GM19395 (cell line): ENCODE measurements around the gene CHTF18.

Source experiments
- ATAC-seq: cut with Tn5 transposase; IDR thresholded peaks from one replicate; pipeline ENCODE4 v1.9.1; 2021; ENCODE audit warnings: mild to moderate bottlenecking, moderate library complexity; ENCODE audit not compliant: unreplicated experiment

The CHTF18 gene

DNA sequence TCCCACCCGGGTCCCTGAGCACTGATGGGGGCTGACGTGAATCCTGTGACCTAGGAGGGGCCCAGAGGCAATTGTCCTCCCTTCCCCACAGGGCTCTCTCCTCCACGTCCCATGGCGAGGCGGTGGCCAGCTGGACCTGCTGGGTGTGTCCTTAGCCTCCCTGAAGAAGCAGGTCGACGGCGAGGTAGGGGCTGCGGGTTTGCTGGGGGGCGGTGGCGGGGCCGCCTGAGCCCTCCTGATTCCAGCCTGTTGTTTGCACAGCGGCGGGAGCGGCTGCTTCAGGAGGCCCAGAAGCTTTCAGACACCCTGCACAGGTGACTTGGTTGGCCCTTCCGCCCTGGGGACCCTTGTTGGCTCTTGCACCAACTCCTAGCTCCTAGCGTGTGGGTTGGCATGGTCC, 1.7 kb downstream of the CHTF18 start:
- no peak for ATAC-seq

DNA sequence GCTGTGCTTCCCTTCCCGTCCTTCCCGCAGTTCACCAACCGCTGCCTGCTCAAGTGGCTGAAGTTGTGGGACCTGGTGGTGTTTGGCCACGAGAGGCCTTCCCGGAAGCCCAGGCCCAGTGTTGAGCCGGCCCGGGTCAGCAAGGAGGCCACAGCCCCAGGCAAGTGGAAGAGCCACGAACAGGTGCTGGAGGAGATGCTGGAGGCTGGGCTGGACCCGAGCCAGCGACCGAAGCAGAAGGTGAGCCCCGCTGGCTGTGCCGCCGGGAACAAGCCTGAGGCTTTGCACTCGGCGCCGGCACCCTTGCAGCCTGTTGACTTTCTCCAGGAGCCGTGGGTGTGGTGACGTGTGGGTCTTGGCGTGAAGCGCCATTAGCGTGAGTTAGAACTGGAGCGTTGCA, 2.7 kb downstream of the CHTF18 start:
- ATAC-seq, result no peak

DNA sequence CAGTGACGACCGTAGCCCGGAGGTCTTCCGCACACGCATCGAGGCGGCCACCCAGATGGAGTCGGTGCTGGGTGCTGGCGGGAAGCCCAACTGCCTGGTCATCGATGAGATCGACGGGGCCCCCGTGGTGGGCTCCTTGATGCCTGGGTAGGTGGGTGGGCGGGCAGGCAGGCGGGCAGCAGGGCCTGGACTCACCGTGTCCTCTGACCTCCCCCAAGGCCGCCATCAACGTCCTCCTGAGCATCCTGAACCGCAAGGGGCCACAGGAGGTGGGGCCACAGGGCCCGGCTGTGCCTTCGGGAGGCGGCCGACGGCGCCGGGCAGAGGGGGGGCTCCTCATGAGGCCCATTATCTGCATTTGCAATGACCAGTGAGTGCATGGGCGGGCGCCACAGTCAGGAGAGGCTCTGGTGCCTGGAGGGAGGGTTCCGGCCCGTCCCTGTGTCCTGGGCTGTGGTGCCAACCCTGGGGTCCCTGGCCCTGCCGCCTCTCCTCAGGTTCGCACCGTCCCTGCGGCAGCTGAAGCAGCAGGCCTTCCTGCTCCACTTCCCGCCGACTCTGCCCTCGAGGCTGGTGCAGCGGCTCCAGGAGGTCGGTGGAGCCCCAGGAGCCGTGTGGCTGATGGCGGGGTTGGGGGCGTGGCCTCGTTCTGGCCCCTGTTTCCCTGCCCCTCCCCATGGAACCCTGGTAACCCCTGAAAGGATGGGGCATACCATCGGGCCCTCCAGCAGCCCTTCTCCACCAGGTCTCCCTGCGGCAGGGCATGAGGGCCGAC, 4.0 kb downstream of the CHTF18 start:
- ATAC-seq, result no peak

DNA sequence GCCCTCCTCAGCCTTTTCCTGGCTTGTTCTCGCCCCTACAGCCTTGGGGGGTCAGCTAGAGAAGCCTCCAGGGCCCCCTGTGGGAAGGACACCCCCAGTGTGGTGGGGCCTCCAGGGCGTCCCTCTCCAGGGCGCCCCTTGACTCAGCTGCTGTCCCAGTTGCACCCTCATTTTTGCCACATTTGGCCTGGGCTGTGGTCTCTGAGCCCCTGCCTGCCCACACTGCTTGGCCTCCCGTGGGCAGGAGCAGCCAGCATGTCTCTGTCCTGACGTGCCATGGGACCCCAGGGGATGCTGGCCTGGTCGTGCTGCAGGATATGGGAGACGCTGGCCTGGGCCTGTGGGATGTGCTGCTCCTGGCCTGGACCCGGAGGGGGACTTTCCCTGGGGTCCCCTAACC, 5.0 kb downstream of the CHTF18 start:
- ATAC-seq, result no peak

DNA sequence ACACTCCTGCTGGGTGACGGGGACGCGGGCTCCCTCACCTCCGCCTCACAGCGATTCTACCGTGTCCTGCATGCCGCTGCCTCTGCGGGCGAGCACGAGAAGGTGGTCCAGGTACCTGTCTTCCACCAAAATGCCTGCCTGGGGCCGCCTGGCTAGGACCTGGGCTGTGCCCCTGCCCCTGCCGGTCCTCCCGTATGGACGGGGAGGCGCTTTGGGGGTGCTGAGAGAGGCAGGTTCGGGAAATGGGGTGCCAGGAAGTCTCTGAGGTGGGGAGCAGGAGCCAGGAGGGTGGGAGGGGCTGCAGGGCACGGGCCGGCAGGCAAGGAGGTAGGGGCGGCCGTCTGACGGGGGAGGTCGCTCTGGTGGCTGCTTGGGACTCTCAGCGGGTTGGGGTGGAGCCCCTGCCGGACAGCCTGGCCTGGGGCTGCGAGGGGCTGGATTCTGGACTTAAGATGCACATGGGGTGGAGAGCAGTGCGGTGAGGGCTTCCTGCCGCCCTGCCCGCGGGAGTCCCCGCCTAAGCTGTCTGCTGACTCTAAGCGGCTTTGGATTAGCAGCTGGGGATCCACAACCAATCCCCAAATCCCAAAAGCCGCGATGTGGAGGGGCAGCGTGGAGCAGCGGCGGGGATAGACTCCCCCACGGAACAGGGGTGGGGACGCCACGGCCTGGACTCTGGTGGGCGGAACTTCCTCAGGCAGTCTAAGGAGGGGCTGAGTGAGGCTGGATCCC, 5.8 kb downstream of the CHTF18 start:
- no peak for ATAC-seq

DNA sequence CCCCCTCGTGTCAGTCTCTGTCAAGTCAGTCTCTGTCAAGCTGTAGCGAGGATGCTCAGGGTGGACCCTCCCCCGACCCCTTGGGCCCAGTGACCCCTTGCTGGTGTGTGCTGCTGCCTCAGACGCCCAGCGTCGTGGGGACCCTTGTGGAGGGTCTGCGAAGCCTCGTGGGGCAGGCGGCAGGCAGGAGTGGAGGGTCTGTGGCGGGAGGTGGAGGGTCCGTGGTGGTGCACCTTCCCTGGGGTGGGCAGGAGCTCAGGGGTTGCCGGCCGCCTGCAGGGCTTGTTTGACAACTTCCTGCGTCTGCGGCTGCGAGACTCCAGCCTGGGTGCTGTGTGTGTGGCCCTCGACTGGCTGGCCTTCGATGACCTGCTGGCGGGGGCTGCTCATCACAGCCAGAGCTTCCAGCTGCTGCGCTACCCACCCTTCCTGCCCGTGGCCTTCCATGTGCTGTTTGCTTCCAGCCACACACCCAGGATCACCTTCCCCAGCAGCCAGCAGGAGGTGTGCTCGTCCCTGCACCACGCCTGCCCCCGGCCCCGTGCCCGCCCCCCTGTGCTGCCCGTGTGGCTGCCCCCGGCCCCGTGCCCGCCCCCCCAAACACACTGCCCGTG, 6.5 kb downstream of the CHTF18 start:
- ATAC-seq, result no peak

DNA sequence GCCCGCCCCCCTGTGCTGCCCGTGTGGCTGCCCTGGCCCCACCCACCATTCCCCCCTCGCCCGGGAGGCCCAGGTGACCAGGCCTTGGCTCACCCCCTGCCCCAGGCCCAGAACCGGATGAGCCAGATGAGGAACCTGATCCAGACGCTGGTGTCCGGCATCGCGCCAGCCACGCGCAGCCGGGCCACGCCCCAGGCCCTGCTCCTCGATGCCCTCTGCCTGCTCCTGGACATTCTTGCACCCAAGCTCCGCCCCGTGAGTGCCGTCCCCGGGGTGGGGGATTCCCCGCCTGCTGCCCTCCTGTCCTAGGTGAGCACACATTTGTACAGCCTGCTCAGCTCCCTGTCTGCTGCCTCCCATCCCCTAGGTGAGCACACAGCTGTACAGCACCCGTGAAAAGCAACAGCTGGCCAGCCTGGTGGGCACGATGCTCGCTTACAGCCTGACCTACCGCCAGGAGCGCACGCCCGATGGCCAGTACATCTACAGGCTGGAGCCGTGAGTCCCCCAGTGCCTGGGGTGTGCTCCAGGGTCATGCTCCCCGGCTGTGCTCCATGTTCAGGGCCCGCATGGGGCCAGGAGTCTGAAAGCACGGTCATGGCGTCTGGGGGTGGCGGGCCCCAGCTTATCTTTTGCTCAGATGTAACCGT, 7.3 kb downstream of the CHTF18 start:
- ATAC-seq, result no peak

DNA sequence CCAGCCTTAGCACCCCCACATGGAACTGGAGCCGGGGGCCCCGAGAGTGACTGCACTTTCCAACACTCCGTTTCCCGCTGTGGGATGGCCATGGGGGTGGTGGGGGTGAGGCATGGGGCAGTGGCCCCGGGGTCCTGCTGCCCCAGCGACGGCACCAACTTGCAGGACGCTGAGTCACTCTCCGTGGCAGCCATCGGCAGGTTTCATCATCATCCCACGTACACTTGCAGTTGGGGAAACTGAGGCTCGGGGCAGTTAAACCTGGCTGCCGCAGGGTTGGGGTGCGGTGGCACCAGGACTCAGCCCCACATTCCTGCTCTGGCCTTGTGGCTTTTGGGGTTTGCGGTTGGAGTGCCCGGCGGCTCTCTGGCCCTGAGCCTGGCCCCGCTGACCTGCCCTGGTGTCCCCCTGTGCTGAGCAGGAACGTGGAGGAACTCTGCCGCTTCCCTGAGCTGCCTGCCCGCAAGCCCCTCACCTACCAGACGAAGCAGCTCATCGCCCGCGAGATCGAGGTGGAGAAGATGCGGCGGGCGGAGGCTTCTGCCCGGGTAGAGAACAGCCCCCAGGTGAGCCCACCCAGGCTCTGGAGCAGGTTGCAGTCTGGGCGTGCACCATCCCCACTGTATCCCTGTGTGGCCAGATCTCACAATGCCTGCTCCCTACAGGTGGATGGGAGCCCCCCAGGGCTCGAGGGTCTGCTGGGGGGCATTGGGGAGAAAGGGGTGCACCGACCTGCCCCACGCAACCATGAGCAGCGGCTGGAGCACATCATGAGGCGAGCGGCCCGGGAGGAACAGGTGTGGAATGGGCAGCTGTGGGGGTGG, 8.1 kb downstream of the CHTF18 start:
- no peak for ATAC-seq

DNA sequence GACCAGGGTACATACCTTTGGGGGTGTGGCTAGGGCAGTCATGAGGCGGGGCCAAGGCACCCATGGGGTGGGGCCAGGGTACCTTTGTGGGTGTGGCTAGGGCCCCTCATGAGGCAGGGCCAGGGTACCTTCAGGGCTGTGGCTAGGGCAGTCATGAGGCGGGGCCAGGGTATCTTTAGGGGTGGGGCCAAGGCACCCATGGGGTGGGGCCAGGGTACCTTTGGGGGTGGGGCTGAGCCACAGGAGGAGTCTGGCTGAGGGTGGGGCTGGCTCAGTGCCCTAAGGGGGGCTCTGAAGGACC, 8.7 kb downstream of the CHTF18 start:
- no peak for ATAC-seq

DNA sequence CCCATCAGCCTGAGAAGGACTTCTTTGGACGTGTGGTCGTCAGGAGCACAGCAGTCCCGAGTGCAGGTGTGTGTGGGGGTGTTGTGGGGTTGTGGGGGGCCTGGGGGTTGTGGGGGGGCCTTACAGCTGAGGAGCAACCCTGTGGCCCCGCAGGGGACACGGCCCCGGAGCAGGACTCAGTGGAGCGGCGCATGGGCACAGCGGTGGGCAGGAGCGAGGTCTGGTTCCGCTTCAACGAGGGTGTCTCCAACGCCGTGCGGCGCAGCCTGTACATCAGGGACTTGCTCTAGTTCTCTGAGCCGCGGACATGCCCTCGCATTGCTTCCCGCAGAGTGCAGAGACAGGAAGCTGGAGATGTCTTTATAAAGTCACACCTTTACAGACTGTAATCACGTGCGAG, 9.3 kb downstream of the CHTF18 start:
- ATAC-seq, result no peak

DNA sequence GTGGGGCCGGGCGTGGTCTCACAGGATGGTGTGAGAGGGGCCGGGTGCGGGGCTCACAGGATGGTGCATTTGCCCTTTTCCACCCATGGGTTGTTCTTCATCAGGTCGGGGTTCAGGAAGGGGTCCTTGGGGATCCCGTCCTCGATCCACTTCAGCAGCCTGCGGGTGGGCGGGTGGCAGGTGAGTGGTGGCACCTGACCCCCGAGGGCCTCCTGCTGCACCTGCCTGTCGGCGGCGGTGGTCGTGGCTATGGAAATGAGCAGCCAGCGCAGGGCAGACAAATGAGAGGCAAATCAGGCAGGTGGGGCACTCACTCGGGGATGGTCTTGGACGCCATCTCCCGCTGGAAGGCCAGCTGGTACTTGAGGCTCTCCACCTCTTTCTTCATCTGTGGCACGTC, 10.2 kb downstream of the CHTF18 start:
- ATAC-seq, result no peak

DNA sequence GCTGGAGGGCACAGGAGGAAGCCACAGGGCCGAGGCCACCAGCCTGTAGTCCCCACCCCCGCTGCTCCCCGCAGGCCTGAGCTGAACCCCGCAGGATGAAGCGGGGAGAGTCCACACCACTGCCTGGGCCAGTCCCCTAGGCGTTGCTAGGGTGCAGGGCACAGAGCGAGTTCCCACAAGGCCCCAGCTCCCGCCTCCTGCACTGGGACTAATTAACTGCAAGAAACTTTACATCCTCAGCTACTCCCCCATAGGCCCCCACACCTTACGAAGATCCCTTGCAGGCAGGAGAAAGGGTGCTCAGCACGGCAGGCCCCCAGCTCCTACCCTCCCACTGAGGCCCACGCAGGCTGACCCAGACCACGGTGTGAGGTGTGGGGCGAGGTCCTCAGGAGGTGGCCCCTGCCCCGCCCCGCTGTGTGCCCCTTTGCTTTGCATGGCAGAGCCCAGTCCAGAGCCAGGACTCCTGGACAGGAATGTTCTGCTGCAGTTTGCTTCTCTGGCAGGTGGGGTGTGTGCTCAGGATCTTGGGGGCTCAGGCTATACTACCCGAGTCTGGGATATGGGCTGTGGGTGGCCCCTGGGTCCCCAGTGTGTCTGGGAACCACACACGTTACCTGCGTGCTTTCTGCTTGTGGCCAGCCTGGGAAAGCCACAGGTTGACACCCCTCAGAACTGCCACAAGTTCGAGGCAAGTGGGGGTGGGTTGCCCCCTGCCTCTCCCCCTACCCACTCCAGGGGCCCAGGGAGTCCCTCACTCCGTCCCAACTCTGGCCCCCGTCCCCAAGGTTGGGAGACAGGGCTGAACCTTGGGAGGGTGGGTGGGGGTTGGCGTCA, 10.9 kb downstream of the CHTF18 start:
- no peak for ATAC-seq

DNA sequence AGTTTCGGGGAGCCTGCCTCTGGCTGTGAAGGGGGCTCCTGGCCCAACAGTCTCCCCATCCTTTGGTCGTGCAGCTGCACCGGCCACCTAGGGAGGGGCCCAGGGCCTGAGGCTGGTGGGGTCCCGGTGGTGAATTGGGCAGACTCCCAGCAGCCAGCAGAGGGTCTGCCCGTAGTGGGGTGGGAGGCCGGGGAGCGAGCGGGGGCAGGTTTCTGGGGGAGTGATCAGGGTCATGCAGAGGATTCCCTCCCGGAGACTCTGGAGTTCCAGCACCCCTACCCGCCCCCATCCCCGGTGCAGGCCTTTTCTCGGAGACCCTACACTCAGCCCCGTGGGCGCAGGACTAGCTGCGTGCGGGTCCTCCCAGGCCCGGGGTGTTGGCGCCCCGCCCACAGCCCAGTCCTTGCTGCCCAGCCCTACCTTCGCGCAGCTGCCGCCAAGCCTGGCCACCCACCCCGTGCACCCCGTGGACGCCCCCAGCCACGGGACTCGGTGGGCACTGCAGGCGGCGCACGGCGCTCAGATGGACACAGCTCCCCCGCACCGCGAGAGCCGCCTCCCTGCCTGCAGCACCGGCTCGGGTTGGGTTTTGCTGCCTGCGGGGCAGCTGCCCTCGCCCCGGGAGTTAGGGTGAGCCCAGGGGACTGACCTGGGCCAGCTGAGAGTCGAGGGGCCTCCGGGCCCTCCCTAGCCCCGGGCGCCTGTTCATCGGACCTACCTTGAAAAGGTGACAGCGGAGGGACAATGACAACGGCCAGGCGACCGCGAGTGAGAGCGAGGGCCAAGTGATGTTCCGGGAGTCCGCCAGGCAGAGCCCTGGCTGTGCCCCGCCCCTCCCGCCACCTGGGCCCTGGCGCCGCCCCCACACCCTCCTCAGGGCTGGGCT, 11.8 kb downstream of the CHTF18 start, which contains the start of gene GNG13:
GNG13 (minus strand) TSS at position 787 of the 886 bp plus-strand sequence. CDS start 1,657 bp downstream, outside the sequence.
- no peak for ATAC-seq

DNA sequence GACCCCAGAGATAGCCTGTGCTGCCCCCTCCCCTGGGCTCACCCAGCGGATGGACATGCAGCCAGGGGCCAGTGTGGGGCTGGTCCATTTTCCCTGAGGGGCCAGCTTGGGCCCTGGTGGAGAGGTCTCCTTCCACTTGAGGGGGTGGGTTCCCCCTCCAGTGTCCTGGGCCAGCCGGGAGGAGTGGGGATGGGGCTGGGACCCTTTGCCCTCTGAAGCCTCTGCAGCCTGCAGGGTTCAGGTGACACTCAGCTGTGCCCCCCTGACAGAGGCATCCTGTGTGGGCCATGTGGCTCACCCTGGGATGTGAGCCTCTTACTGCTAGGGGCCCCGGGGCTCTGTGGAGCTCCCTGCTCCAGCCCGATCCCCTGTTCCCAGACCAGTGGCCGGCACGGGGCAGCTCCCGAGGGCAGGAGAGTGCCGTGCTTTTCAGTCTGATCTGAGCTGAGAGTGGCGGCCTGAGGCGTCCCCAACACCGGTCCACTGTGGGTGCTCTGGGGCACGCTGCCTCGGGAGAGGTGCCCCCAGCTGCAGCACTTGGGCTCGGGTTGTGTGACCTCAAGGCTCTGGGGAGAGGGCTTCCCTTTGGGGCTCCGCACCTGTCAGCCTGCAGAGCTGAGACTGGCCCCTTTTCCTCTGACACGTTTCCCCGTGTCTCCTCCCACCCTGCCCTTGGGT, 12.6 kb downstream of the CHTF18 start:
- ATAC-seq, result no peak

DNA sequence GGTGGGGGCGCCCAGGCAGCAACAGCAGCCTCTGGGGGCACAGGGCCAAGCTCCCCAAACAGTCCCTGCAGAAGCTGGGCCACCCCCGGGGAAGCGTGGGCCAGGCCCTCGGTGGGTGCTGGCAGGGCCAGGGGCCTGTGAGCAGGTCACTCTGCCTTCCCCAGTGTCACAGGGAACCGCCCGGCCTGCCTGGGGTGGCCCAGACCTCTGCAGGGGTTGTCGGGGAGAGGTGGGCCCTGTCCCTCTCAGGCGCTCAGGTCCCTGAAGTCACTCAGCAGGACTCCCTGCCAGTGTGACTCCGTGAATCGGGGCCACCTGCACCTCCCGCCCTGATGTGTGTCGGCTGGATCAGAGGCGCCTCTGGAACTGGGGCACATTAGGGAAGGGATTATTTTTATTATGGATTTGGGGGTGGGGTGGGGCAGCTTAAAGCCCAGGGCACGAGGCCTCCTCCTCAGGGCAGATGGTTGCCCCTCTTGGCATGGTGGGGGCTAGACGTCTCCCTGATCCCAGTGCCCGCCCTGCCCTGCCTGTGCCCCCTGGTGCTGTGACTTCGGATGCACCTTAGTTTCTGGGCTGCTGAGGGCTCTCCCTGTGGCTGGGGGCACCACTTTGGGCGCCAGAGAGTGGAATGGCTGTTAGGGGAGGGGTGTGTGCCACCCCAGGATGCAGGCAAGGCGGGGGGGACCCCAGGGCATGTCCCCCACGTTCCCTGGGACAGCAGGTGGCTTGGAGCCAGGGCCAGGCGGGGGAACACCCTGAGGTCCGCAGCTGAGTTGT, 13.4 kb downstream of the CHTF18 start:
- no peak for ATAC-seq

DNA sequence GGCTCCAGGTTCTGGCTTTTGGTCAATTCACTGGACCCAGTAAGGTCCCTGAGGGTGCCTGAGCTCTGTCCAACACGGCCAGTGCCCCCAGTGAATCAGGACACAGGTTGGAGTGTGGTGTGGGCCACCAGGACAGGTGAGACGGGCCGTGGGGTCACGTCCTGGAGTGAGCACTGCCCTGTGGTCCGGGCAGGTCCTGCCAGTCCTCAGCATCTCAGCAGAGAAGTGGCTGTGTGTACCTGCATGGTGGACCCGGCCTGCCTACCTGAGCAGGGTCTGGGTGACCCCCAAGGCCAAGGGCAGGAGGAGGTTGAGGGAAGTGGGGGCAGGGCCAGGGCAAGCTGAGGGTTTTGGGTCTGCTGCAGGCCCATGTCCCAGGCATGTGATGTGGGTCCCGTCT, 14.0 kb downstream of the CHTF18 start:
- ATAC-seq, result no peak

DNA sequence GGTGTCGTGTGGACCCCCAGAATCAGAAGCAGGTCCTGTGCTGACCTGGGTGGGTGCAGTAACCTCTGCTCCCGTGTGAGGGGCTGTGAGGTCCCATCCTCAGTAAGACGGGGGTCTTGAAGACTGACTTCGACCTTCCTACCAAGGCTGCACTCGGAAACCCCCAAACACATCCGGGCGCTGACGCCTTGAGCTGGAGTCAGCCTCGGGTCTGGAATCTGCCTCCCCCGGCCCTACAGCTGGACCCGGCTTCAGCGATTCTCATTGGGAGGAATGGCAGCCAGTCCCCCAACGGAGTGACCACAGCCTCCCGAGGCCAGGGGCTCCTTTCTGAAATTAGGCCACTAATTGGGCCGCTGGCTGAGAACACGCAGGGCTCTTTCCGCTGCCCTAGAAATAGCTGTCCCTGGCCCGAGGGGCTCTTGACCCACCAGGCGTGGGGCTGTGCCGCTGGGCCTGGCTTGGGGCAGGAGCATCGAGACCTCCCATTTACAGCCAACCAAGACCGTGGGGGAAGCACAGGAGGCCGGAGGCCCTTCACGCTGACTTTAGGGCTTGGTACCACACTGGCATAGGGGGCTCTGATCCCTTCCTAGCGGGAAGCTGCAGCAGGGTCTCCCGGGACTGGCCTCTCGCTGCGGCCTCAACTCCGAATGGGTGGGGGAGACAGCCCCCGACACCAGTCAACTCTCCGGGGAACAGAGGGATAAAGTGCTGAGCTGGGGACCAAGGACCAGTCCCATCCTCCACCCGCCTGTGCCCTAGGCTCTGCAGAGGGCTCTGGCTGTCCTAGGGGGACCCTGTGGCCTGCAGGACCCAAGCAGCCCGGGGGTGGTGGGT, 14.7 kb downstream of the CHTF18 start:
- ATAC-seq, result no peak
